Prostate gland (tissue), 2 donors: ENCODE data around the gene MSH5.

ENCODE experiments used
- CTCF ChIP-seq, 4 experiments: fragments of 200-600 bp in 2 of 4; fragments of 450-650 bp in 2 of 4; sonication (generic) in 2 of 4; IDR thresholded peaks; 1 replicate in 3 of 4; 2 replicates in 1 of 4; pipeline ENCODE4 v1.5.1; 2016 to 2019; ENCODE audit warnings: antibody characterized with exemption in 4 of 4, mild to moderate bottlenecking in 2 of 4, moderate library complexity in 2 of 4
- POLR2A ChIP-seq: fragments of 450-650 bp; IDR thresholded peaks from one replicate; pipeline ENCODE4 v1.6.1; 2016; ENCODE audit warnings: antibody characterized with exemption, mild to moderate bottlenecking

GRCh38 chr6:31767096-31767645, 27.4 kb downstream of the MSH5 start:
- TF ChIP-seq CTCF (IDR thresholded peaks at IDR 0.05) (no peak), POLR2A (no peak)
